GM19395 (cell line): ENCODE results near the gene ACSBG1.

Experiments
- ATAC-seq: cut with Tn5 transposase; IDR thresholded peaks from one replicate; pipeline ENCODE4 v1.9.1; 2021; ENCODE audit warnings: mild to moderate bottlenecking, moderate library complexity; ENCODE audit not compliant: unreplicated experiment

The ACSBG1 gene

DNA sequence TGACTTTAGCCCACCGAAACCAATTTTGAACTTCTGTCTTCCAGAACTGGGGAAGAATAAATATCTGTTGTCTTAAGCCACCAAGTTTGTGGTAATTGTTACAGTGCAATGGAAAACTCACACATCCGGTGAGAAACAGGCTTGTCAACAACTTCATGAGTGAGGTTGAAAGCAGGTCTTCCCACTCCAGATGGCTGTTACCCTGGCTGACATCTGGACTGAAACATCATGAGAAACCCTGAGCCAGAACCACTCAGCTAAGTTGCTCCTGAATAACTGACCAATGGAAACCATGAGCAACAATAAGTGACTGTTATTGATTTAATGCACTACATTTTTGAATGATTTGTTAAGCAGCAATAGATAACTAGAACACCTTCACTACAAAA, 10.3 kb downstream of the ACSBG1 start:
- ATAC-seq: no peak

DNA sequence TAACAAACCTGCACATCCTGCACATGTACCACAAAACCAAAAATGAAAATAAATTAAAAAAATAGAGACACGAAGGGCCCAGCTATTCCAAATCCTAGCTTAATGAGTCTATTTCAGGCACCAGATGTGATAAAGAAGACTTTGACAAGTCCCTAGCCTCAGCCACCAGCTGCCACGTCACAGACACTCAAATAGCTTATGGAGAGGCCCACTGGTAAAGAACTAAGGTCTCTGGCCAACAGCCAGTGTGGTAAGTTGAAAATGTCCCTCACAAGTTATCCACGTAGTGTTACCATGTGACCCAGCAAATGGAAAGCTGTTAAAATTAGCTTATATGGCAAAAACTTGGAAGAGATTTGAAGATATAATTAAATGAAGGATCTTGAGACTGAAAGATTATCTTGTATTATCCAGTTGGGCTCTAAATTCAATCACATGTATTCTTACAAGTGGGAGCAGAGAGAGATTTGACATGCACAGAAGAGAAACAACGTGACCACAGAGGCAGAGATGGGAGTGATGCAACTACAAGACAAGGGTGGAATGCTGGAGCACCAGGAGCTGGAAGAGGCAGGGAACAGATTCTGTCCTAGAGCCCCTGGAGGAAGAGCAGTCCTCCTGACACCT, 10.9 kb downstream of the ACSBG1 start:
- no peak for ATAC-seq

DNA sequence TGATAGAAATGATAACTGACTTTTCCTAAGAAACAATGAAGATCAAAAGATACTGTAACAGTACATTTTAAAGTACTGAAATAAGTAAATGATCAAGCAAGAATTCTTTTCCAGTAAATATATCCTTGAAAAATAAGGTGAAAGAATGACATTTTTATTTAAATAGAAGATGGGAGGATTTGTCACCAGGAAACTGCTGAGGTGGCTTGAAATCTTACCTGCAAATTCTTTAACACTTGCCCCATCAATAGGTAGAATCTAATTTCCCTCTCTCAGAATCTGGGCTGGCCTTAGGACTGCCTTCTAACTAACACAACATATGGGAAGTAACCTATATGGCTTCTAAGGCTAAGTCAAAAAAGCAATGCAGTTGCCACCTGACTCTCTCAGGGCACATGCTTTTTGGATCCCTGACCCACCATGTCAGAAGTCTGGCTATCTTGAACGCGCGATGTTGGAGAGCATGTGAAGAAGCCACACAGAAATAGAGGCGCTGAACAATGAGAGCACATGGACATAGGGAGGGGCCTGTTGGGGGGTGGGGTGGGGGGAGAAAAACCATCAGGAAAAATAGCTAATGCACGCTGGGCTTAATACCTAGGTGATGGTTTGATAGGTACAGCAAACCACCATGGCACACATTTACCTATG, 11.5 kb downstream of the ACSBG1 start:
- ATAC-seq: no peak

DNA sequence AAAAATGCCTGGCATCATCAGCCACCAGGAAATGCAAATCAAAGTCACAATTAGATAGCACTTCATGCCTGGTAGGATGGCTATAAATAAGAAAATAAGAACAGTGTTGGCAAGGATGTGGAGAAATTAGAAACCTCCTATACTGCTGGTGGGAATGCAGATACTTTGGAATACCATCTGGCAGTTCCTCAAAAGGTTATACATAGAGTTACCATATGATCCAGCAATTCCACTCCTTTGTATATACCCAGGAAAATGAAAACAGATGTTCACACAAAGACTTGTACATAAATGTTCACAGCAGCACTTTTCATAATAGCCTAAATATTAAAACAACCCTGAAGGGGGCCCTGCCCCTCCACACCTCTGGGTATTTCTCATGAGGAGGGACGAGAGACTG, 13.7 kb downstream of the ACSBG1 start:
- no peak for ATAC-seq

DNA sequence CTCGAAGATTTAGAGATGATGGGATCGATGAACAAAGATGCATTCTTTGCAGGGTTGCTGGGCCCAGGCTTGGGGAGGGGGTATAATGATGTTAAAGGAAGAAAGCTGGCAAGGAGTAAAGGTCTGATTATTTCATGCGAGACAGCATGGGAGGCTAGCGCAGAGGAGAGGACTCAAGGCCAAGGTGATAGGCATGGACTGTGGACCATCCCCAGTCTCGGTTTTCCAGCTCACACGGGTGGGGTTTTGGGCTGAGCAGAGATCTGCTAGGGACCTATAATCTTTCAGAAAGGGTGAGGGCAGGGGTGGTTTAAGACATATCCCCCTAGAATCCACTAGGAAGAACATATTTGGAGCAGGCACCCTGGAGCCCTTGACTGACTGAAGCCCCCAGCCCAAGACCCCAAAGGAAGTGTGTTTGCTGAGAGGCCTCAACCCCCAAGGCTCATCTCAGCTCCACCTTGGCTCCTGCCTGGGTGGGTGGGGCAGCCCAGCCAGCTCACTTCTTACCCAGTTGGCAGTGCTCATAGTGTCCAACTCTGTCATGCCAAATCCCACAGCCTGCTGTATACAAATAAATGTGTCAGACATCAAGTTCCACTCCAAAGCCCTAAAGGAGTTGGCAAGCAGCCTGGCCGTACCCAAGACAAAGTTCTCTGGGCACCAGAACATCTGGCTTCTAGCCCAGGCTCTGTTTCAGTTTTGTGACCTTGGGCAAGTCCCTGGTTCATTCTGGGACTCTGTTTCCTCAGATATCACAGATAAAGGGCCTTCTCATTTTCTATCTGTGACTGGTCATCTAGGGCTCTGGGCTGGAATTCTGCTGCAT, 17.9 kb downstream of the ACSBG1 start:
- no peak for ATAC-seq

DNA sequence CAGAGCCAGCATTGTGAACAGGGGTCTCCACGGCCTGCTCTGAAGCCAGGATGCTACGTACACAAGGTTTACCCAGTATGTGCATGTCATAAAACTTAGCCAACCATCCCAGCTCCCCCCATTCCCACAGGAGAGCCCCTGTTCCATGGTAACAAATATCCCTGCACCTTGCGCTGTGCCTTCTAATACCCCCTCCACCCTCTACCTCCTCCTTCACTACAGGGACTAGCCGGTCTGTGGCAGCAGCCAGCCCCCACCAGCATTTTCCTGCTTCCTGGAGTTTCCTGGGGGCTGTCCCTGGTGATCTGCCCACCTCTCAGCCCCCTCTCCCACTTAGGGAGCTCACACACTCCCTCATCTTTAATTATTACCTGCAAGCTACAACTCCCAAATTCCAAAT, 20.4 kb downstream of the ACSBG1 start:
- no peak for ATAC-seq

DNA sequence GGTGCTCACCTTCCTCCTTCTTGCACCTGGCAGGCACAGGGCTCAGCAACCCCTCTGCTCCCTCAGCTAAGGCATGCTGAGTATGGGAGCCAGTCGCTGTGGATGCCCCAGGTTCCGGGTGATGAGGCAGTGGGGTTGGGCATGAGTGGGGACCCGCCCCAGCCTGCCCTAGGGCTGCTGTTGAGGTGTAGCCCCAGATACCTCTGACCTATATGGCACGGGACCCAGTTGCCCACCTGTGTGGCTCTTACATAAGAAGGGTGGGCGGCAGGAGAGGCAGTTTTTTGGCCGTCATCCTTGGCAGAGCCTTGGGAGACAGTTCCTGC, 21.0 kb downstream of the ACSBG1 start:
- ATAC-seq: no peak

DNA sequence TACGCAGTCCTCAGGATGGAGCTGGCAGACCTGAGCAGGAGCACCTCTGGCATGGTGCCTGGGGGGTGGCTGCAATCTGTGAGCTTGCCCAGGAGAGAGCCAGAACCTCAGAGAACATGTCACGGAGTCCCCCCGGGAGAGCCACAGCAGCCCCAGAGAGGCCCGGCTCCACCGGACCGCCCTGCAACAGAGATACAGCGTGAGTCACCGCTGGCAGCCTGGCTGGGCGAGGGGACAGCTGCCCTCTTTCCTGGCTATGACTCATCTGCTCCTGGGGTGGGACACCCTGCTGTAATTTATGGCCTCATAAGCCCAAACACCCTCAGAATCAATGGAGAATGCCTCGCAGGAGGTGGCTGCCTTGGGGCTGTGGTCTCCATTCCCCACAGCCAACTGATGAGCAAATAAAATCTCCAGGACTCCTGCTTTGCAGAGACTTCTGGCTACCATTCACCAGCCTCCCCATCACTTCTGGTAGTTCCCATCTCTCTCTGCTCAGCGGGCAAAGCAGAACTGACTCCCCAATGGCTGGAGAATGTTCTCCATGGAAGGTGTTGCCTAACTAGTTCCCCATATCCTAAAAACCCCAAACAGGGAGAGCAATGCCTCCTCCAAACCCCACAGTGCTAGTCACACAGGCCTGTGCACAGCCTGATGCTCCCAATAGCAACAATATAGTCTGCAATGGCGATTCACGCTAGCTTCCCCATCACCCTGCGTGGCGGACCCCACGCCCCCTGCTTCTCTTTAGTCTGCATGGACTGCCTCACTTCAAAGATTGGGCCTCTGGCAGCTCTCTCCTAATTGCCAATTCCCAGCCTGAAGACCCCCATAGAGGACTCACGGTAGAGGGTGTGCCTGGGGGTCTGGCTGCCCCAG, 21.6 kb downstream of the ACSBG1 start:
- no peak for ATAC-seq

DNA sequence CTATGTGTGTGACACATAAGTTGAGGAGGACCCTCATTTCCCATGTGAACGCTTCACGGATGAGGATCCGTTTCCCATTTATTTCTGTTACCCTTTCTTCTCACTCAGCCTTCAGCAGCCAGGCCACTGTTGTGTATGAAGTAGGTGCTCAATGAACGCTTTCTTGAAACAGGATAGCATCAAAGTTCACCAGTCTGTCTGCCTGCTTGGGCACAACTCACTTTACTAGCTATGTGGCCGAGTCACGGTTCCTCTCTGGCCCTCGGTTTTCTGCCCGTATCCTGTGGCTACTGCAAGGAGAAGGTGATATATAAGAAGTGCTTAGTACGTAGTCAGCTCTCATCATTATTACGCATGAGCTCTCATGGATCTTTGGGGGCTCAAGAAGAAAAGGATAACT, 22.4 kb downstream of the ACSBG1 start:
- ATAC-seq: no peak

DNA sequence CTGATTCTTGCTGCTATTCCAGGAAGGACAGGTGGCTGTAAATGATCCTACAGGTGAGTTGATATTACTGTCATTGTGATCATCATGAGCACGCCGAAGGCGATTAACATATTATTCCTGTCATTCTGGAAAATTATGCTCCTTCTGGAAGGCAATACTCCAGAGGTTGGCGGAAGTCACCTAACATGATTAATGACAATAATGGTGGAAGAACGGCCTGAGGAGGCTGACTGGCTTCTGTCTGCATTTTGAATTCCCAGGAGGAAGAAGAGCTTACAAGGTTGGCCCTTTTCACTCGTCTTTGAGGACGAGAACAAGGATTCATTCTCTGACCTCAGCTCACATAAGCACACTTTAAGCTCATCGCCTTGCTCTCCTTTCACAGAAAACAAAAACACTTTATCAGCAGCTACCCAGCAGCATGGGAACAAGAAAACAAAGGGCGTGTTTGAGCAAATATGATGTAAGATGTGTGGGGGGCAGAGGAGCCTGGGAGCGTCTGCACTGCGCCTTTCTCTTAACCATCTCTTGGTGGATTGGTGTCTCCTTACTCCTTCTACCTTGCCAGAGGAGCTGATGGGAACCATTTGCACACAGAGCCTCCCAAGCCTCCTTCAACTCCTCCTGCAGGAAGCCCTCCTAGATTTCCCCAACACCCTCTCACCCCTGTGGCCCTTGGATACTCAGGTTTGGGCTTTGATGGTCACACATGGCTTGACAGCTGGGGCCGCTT, 23.0 kb downstream of the ACSBG1 start:
- ATAC-seq: no peak

DNA sequence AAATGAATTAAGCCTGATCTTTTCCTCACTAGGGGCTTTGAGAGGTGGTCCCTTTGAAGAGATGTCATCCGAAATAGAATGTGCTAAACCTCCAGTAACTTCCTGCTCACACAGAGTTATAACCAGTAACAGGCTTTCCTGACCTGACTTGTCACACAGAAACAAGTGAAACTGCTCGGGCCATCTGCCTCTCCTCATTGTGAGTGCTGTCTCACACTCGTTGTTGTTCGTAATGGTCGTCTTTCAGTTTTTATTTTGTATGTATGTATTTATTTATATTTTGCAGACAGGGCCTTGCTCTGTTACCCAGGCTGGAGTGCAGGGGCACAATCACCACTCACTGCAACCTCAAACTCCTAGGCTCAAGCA, 24.0 kb downstream of the ACSBG1 start:
- ATAC-seq: no peak

DNA sequence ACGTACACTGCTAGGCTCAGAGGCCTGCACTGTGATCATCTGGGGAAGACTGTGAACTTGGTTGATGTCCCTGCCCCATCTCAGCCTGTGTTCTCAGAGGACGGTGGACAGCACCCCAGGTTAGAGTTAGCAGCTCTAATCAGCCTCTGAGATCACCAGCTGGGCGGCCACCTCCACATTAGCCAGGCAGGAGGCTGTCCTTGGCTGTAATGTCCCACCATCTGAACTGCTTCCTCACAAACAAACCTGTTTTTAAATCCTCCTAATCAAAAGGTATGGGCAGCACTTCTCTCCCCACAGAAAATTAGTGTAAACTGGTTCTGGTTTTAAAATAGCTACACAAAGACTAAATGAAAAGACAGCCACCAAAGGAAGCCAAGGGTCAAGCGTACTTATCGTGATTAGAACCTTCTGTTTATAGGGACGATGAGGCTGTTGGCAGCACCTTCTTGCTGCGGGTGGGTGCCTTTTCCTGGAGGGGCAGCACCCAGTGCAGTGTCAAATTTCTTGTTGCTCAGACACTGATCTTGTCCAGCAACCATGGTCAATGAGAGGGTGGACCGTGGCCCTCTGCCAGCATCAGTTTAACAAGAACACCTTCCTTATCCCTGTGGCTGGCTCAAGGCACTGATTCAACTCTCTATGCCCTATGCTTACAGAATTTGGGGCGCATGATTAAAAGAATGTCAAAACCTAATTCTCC, 24.6 kb downstream of the ACSBG1 start:
- no peak for ATAC-seq

DNA sequence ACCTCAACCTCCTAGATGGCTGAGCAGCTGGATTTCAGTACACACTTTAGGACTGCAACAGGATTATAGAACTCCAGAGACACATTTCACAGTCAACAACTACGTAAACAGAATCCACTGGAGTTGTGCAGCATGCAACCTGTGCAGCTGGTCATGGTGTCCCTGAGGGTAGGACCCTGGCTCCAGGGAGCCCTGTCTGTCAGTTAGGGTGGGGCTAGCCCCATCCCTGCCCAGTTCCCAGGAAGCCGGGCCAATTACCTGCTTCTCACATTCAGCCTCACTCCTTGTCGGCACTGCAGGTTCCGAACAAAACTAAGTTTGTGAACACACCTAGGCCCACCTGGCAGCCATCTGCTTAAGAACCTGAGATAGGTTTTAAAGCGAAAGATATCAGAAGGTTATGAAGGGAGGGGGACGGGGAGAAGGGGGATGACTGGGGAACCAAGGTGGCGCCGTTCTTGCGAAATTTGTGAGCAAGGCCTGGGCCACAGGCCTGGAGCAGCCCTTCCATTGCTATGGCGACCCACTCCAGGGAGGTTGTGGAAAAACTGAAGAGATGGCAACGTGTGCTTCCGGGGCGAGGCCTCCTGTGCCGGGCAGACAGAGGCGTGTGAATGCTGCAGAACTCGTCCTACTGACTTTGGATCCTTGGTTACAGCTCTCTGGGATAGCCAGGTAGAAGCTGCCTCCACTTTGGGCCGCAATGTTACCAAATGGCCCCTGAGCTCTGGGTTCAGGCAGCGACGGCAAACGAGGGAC, 25.3 kb downstream of the ACSBG1 start:
- no peak for ATAC-seq

DNA sequence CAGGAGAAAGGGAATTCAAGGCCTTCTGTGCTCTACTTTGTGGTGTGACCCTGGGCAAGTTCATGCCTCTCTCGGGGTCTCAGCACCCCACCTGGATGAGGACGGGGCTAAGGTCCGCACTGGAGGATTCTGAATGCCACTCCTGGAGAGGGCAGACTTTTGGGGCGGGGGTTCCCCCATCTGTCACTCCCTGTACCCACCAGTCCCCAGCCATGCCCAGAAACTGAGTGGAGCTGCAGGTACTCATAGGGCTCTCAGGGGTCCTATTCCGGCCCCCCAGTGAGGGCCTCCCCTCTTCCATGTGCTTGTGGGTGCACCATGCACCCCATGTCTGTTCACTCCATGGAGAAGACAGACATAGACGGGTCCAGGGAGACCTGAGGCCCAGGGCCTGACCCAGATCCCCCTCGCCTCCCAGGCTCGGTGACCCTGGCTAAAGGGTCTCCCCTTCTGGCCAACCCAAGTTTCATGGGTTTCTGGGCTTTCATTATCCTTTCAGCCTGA, 26.0 kb downstream of the ACSBG1 start:
- no peak for ATAC-seq

DNA sequence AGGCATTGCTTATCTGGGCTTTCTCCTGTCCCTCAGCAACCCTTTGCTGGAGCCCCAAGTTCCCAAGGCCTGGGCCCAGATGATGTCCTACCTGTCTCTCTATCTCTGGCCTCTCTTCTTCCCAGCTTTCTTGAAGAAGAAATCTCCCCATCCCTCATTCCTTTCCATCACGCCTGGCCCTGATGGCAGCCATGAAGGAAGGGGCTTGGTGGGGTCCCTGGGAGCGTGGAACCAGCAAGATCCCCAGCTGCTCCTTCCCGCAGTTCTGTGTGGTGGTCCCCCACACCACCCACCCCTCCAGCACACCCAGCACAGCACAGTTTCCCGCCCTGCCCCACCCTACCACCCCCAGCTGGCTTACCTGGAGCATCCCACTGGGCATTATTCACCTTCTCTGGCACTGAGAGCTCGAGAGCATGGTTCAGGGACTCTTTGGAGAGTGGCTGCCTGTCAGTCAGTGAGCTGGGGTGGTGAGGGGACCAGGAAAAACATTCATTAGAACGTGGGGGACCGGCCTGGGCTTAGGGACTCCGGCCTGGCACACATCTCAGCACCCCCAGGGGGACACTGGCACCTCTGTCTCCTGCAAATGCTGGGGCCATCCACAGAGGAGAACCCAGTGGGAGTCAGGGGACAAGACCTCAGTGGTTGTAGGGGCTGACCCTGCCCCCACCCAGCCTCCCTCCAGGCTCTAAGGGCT, 26.6 kb downstream of the ACSBG1 start:
- no peak for ATAC-seq

DNA sequence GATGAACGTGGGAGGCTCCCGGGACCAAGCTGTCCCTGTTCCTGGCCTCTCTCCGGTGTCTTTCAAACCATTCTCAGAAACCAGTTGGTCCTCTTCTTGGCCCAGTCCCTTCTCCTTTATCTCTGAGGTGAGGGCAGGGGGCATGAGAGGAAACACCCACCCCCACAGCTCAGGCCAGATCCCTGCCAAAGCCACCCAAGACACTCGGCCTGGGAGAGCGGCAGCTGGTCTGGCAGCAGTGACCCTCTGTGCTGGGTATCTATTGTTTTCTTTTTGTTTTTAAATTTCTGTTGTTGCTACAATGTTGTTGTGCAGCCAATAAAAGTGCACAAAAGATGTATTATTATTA, 27.3 kb downstream of the ACSBG1 start:
- no peak for ATAC-seq

DNA sequence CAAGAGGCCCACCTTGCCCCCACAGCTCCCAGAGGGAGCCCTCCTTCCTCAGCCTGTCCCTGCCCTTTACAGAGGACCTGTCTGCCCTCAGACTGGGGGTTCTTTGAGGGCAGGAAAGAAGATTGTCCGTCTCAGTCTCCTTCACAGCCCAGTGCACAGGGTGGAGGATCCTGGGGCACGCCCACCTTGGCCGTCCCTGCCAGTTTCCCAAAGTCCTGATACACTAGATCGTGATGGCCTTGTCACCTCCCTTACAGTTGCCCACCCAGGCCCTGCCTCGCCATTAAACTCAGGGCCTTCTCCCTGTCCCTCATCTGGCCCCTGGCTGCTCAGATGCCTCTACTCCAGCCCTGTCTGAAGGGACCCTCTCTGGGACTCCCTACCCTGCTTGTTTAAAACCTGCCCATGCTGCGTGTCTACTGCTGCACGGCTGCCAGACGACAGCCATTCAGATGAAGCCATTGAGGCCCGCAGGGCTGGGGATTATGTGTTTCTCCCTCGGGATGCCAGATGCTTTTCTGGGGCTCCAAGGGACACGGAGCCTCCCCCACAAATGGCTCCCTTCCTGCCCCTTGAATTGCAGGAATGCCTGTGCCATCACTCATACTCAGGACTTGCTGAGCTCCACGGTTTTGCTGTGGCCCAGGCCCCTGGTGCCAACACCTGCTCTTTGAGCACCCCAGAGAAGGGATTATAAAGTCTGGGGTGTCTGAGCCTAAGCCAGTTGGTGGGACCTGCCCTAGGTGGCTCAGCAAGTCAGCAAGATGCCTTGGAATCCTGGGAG, 27.8 kb downstream of the ACSBG1 start:
- no peak for ATAC-seq

DNA sequence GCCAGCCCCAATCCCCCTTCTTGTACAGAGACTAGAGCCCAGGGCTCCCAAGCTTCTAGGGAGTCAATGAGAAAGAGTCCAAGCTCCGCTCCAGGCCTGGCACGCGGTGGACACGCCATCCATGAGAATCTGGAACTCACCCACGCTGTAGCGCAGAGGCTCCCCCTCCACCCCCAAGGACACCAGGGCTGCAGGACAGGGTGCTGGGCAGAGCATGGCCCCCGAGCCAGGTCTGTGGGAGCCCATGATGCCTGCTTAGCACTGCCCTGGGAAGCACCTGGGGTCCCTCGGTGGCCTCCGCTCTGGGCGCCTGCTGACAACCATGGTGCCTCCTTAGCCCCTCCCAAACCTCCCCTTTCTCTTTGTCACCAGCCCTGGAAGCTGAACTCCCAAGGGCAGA, 28.5 kb downstream of the ACSBG1 start:
- no peak for ATAC-seq
